Measurements from ENCODE around the gene MCRIP1. TPM values are rescaled to one million over a fixed set of nuclear protein-coding genes. Genes with fewer than 3 reads are reported as not detected.

The MCRIP1 gene
- polyA plus RNA-seq, 1 of the 3 experiments (the other 2 are of a cell fraction): 156 TPM

DNA sequence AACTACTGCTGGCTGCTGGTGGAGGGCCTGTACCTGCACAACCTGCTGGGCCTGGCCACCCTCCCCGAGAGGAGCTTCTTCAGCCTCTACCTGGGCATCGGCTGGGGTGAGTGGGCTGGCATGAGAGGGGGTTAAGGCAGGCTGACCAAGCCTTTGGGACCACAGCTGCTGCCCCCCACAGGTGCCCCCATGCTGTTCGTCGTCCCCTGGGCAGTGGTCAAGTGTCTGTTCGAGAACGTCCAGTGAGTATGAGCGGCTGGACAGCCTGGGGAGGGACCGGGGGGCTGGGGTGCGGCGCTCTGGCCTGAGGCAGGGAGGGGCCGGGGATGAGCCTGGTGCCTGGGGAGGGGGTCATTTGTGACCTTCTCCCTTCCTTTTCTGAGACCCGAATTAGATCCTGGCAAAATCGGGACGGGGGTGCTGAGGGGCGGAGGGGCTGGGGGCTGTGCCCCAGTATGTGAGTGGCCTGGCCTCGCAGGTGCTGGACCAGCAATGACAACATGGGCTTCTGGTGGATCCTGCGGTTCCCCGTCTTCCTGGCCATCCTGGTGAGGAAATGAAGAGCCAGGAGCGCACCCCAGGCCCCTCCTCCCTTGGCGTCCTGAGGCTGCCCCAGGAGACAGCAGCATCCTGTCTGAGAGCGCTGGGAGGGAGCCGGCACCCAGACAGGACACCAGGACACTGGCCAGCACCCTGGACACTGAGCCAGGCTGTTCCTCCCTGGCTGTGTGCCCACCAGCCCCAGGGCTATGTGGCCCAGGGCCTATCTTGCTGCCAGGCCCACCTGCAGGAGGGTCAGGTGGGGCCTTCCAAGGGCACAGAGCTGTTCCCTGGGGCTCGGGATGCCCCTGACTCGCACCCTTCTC is 21.2 kb downstream of the MCRIP1 start:
- CTCF ChIA-PET: interaction anchor here (0.7 to 7.3 kb wide), 13 partner anchors 10 to 86 kb away, joined by 3 to 60 read pairs (median 4); partner anchors contain the start of gene MCRIP1
- TF ChIP-seq, protein P1, sequence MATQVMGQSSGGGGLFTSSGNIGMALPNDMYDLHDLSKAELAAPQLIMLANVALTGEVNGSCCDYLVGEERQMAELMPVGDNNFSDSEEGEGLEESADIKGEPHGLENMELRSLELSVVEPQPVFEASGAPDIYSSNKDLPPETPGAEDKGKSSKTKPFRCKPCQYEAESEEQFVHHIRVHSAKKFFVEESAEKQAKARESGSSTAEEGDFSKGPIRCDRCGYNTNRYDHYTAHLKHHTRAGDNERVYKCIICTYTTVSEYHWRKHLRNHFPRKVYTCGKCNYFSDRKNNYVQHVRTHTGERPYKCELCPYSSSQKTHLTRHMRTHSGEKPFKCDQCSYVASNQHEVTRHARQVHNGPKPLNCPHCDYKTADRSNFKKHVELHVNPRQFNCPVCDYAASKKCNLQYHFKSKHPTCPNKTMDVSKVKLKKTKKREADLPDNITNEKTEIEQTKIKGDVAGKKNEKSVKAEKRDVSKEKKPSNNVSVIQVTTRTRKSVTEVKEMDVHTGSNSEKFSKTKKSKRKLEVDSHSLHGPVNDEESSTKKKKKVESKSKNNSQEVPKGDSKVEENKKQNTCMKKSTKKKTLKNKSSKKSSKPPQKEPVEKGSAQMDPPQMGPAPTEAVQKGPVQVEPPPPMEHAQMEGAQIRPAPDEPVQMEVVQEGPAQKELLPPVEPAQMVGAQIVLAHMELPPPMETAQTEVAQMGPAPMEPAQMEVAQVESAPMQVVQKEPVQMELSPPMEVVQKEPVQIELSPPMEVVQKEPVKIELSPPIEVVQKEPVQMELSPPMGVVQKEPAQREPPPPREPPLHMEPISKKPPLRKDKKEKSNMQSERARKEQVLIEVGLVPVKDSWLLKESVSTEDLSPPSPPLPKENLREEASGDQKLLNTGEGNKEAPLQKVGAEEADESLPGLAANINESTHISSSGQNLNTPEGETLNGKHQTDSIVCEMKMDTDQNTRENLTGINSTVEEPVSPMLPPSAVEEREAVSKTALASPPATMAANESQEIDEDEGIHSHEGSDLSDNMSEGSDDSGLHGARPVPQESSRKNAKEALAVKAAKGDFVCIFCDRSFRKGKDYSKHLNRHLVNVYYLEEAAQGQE (IDR thresholded peaks at IDR 0.05; ENCODE audit: low read depth, low read length): no peak
- TF ChIP-seq, protein P2, sequence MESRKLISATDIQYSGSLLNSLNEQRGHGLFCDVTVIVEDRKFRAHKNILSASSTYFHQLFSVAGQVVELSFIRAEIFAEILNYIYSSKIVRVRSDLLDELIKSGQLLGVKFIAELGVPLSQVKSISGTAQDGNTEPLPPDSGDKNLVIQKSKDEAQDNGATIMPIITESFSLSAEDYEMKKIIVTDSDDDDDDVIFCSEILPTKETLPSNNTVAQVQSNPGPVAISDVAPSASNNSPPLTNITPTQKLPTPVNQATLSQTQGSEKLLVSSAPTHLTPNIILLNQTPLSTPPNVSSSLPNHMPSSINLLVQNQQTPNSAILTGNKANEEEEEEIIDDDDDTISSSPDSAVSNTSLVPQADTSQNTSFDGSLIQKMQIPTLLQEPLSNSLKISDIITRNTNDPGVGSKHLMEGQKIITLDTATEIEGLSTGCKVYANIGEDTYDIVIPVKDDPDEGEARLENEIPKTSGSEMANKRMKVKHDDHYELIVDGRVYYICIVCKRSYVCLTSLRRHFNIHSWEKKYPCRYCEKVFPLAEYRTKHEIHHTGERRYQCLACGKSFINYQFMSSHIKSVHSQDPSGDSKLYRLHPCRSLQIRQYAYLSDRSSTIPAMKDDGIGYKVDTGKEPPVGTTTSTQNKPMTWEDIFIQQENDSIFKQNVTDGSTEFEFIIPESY (IDR thresholded peaks at IDR 0.05; ENCODE audit: borderline replicate concordance, low read depth): no peak
- TF ChIP-seq, protein P3, sequence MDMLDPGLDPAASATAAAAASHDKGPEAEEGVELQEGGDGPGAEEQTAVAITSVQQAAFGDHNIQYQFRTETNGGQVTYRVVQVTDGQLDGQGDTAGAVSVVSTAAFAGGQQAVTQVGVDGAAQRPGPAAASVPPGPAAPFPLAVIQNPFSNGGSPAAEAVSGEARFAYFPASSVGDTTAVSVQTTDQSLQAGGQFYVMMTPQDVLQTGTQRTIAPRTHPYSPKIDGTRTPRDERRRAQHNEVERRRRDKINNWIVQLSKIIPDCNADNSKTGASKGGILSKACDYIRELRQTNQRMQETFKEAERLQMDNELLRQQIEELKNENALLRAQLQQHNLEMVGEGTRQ (IDR thresholded peaks at IDR 0.05; ENCODE audit: borderline replicate concordance, low read depth, low read length): no peak
- no peak for TF ChIP-seq TAF1 (IDR thresholded peaks at IDR 0.05; ENCODE audit: borderline replicate concordance, low read depth, low read length)
- TF ChIP-seq GATA2 (CRISPR knock-in tag; IDR thresholded peaks at IDR 0.05): peak; percentile 63; the same call in 1 of the 2 replicates
- TF ChIP-seq, protein P4, sequence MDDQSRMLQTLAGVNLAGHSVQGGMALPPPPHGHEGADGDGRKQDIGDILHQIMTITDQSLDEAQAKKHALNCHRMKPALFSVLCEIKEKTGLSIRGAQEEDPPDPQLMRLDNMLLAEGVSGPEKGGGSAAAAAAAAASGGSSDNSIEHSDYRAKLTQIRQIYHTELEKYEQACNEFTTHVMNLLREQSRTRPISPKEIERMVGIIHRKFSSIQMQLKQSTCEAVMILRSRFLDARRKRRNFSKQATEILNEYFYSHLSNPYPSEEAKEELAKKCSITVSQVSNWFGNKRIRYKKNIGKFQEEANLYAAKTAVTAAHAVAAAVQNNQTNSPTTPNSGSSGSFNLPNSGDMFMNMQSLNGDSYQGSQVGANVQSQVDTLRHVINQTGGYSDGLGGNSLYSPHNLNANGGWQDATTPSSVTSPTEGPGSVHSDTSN (IDR thresholded peaks at IDR 0.05): no peak
- no peak for TF ChIP-seq RAD21 (IDR thresholded peaks at IDR 0.05; ENCODE audit: low read length)
- TF ChIP-seq, protein P5, sequence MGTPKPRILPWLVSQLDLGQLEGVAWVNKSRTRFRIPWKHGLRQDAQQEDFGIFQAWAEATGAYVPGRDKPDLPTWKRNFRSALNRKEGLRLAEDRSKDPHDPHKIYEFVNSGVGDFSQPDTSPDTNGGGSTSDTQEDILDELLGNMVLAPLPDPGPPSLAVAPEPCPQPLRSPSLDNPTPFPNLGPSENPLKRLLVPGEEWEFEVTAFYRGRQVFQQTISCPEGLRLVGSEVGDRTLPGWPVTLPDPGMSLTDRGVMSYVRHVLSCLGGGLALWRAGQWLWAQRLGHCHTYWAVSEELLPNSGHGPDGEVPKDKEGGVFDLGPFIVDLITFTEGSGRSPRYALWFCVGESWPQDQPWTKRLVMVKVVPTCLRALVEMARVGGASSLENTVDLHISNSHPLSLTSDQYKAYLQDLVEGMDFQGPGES (IDR thresholded peaks at IDR 0.05; ENCODE audit: low read depth, low read length): no peak
- no peak for TF ChIP-seq NFIC (IDR thresholded peaks at IDR 0.05; ENCODE audit: borderline replicate concordance)
- TF ChIP-seq EP300 (IDR thresholded peaks at IDR 0.05; ENCODE audit: borderline replicate concordance in 1 of 2, low read depth in 1 of 2, low read length in 1 of 2): peak in 1 of 2 experiments; percentile 71; a peak in 2 of 4 replicates
- TF ChIP-seq, protein P6, sequence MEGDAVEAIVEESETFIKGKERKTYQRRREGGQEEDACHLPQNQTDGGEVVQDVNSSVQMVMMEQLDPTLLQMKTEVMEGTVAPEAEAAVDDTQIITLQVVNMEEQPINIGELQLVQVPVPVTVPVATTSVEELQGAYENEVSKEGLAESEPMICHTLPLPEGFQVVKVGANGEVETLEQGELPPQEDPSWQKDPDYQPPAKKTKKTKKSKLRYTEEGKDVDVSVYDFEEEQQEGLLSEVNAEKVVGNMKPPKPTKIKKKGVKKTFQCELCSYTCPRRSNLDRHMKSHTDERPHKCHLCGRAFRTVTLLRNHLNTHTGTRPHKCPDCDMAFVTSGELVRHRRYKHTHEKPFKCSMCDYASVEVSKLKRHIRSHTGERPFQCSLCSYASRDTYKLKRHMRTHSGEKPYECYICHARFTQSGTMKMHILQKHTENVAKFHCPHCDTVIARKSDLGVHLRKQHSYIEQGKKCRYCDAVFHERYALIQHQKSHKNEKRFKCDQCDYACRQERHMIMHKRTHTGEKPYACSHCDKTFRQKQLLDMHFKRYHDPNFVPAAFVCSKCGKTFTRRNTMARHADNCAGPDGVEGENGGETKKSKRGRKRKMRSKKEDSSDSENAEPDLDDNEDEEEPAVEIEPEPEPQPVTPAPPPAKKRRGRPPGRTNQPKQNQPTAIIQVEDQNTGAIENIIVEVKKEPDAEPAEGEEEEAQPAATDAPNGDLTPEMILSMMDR (IDR thresholded peaks at IDR 0.05): no peak
- no peak for TF ChIP-seq POLR2AphosphoS5 (IDR thresholded peaks at IDR 0.05; ENCODE audit: low read depth, low read length)
- no peak for TF ChIP-seq GABPA (IDR thresholded peaks at IDR 0.05; ENCODE audit: low read depth)
- TF ChIP-seq, protein P7, sequence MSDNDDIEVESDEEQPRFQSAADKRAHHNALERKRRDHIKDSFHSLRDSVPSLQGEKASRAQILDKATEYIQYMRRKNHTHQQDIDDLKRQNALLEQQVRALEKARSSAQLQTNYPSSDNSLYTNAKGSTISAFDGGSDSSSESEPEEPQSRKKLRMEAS (IDR thresholded peaks at IDR 0.05; ENCODE audit: low read depth): no peak
- no peak for TF ChIP-seq SMC3 (IDR thresholded peaks at IDR 0.05; ENCODE audit: low read depth, low read length)
- TF ChIP-seq RFX5 (IDR thresholded peaks at IDR 0.05; ENCODE audit: low read length): no peak
- no peak for TF ChIP-seq RXRA (IDR thresholded peaks at IDR 0.05; ENCODE audit: borderline replicate concordance, low read depth)
- peak; percentile 55; the same call in 1 of the 2 replicates for TF ChIP-seq RCOR1 (IDR thresholded peaks at IDR 0.05; ENCODE audit: low read length)
- TF ChIP-seq EZH2phosphoT487 (IDR thresholded peaks at IDR 0.05; ENCODE audit: borderline replicate concordance, low read depth): no peak

More for the DNA sequence above, 21.2 kb downstream of the MCRIP1 start:
- H3K9me3 ChIP-seq: no peaks in the 10 kb centered on the region
- no peak overlapping the region for H2AFZ ChIP-seq (ENCODE audit: low read depth)
- 42% methylated on average over 22 of the region's 24 CpGs for WGBS (ENCODE audit: low lambda C conversion rate)
- peaks cover 42% of the 10 kb centered on the region for H3K27me3 ChIP-seq (ENCODE audit: insufficient read depth)
- H3K4me3 ChIP-seq (ENCODE audit: low read depth in 2 of 2, low read length in 1 of 2): no peak overlapping the region
- no peaks in the 10 kb centered on the region for H3K36me3 ChIP-seq (replicated peaks in 1 of 2; ENCODE audit: control insufficient read depth in 1 of 2, insufficient read depth in 2 of 2, low read length in 1 of 2)
- H3K4me1 ChIP-seq (ENCODE audit: control insufficient read depth in 1 of 2, insufficient read depth in 2 of 2, low read depth in 1 of 2, low read length in 1 of 2): peaks cover 0 to 41% of the 10 kb centered on the region in 2 experiments; a peak in 1 of 4 replicates
- H4K20me1 ChIP-seq (ENCODE audit: insufficient read depth): no peaks in the 10 kb centered on the region
- H3F3A ChIP-seq (replicated peaks; ENCODE audit: insufficient read depth): no peaks in the 10 kb centered on the region
- H3K9ac ChIP-seq: no peak overlapping the region
- no peaks in the 10 kb centered on the region for H3K79me2 ChIP-seq (ENCODE audit: insufficient read depth)
- no peaks in the 10 kb centered on the region for H3K9me2 ChIP-seq
- POLR2A ChIA-PET: no interaction called here
- H3K27ac ChIP-seq (ENCODE audit: low read depth in 2 of 2, low read length in 1 of 2): peak overlapping the region in 1 of 2 experiments; percentile 17; a peak in 1 of 4 replicates
- peak; percentile 88 for DNase-seq
- H3K4me2 ChIP-seq: no peak overlapping the region
